Placental pericyte (primary cell): ENCODE data around the gene FAM222A. TPM values are rescaled to one million over a fixed set of nuclear protein-coding genes. Genes with fewer than 3 reads are reported as not detected.

Experiments
- total RNA-seq: library from RNA; depleted of rRNA; stranded (reverse); fragments of >200 nt; gene quantifications from 2 replicates; pipeline ENCODE4 v1.2.3, GENCODE V29; 2012

The FAM222A gene
- 1.3 TPM in 2 replicates for total RNA-seq

GRCh38 chr12:109713187-109714070 is at the start of gene FAM222A:
Gene FAM222A, plus strand, starts transcription at chr12:109713825. Its CDS starts 30,322 bp downstream, at chr12:109744147.

Other genes with a start within 250 kb of the FAM222A start
- gene KCTD10, start 236.5 kb upstream of the FAM222A start, total RNA-seq, result 81.6 and 141 TPM in 2 replicates
- gene UBE3B, start 236.2 kb upstream of the FAM222A start, total RNA-seq, result 39.8 and 53.7 TPM in 2 replicates
- gene MMAB, start 140.3 kb upstream of the FAM222A start, total RNA-seq, result 22.8 and 59.7 TPM in 2 replicates
- gene MVK, start 140.0 kb upstream of the FAM222A start, total RNA-seq, result 31.6 and 38.7 TPM in 2 replicates
- gene TRPV4, start 119.6 kb downstream of the FAM222A start, total RNA-seq, result 0.44 and 0.57 TPM in 2 replicates
- 51.9 and 63.6 TPM in 2 replicates for gene GLTP, start 166.7 kb downstream of the FAM222A start, total RNA-seq
- gene TCHP, start 186.4 kb downstream of the FAM222A start, total RNA-seq, result 8.5 and 12.7 TPM in 2 replicates